Stimulated activated CD8-positive, alpha-beta memory T cell treated with anti-CD3 and anti-CD28 coated beads, Interleukin-15, amount 100 ng/mL, for 4 hours (primary cell): Measurements from ENCODE around the gene CNTN2.

Experiments used
- DNase-seq, 2 donors: peaks; one replicate each; pipeline ENCODE4 v3.0.0-alpha.2; 2020; ENCODE audit warnings: low read depth in 2 of 2

CNTN2 gene

DNA sequence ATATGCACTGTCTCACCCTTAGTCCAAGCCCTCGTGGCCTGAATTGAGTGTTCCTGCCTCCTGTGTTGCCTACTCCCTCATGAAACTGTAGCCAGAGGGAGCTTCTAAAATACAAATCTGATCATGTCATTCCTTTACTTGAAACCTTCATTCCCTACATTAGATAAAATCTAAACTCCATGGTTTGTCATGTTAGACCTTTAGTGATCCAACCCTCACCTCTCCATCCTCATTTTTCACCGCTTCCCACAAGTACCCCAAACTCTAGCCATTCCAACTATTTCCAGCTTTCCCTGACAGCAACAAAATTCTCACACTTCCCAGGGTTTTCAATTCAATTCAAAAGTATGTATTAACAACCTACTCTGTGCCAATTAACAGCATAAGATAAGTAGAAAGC is 18.3 kb upstream of the CNTN2 start:
- no peak for DNase-seq

- DNase-seq, result no peak
Measured at GRCh38 chr1:205025239-205025638, 17.8 kb upstream of the CNTN2 start.

DNA sequence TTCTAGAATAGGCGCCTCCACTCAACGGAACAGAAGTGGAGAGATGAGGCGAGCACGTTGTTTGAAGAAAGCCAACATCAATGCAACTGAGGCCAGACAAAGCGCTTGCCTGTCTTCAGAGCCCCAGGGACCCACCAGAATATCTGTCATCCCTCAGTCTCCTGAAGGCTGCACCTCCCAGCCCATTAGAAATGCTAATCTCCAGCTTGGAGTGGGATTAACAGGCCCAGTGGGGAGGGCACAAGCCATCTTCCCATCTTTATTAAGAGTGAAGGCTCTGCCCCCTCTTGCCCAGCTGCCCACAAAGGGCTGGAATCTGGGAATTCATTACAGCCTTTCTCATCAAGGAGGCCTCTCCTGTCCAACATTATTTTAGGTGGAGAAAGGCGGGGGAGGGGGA is 16.8 kb upstream of the CNTN2 start:
- no peak for DNase-seq

DNA sequence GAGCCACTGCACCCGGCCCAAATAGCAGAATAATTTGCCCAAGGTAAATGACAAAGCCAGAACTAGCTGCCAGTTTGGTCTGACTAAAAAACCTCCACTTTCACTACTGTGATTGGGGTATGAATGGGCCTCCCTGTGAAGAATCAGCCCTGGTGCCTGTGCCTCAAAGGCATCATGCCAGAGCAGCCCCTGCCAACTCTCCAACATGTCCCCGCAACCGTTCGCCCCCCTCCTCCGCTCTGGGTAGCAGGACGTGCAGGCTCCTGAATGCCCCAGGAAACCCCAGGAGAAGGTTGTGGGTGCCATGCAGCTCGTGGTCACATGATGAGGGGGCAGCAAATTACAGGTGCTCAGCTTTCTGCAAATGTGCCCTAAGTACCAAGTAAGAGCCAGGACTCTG is 14.6 kb upstream of the CNTN2 start:
- DNase-seq, result no peak

DNA sequence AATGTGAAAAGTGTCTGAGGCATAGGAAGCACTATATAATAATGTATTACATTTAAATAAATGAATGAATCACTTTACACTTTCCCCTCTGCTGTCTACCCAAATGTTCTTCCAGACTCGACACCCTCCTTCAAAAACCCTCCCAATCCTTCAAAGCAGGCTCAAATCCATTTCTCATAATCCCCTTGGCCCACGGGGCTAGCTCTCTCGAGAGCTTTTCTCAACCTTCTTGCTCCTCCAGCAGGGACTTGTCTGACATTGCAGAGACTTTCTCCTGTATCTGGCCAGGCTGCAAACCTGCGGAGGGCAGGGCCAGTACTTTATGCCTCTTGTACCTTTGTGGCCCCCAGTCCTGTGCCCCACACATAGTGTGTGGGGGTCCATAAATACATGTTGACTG is 14.1 kb upstream of the CNTN2 start:
- no peak for DNase-seq

- DNase-seq, result no peak
Measured at GRCh38 chr1:205030241-205030640, 12.8 kb upstream of the CNTN2 start.

DNA sequence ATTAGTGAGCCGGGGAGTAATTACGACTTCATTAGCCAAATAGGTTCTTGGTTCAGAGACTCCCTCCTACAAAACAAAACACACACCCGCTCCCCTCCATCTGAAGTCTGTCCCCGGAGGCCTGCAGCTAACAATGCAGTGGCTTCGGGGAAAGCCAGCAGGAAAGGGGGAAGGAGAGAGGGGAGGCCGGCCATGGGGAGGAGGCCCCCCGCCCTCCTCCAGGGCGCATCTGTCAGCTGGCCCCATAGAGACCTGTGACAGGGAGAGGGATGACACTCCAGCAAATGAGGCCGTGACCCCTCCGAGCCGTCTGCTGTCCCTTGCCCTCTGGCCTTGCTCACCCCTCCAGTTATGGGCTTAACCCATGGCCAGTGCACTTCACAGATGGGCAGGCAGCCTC is 12.1 kb upstream of the CNTN2 start:
- no peak for DNase-seq

DNA sequence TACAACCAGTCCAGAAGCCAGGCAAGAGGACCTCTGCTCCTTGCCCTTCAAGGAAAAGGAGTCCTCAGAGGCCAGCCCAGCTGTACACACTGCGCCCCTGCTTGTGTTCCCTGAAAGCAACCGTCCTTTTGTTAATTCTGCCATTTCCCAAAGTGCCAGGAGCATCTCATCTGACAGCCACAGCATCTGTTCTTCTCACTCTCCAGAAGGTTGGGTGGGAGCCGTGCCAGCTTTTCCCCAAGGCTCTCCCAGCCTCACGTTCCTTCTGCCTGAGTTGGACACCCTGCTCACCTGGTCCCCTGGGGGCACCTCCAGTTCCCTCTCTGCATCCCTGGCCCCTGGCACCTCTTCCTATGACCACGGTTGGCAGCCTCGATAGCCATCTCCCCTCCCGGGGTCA is 10.5 kb upstream of the CNTN2 start:
- no peak for DNase-seq

GRCh38 chr1:205037539-205037938 is 5.5 kb upstream of the CNTN2 start:
- DNase-seq, result no peak

GRCh38 chr1:205038132-205038786 is 4.8 kb upstream of the CNTN2 start:
- DNase-seq, result no peak

- no peak for DNase-seq
Measured at GRCh38 chr1:205041001-205041715, 1.9 kb upstream of the CNTN2 start.

- DNase-seq, result no peak
Measured at GRCh38 chr1:205041998-205042910, 758 bp upstream of the CNTN2 start.

- no peak for DNase-seq
Measured at GRCh38 chr1:205043866-205044265, 854 bp downstream of the CNTN2 start.

DNA sequence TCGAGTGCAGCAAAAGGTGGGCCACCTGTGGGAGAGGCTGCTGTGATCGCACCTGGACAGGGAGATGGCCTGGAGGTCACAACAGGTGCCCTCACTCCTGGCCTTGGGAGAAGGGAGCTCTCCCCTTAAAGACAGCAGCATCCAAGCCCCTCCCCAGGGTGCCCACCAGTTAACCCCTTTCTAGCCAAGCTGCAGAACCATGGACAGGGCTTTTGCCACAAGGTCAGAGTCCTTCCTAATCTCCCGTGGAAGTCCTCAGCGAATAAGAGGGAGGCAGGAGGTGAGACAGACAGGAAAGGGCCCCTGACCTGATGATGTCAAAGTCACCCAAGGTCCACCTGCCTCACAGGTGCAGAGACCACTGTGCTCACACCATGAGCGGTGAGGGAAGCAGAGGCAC is 1.7 kb downstream of the CNTN2 start:
- DNase-seq, result no peak

- DNase-seq, result no peak
Measured at GRCh38 chr1:205045146-205045545, 2.1 kb downstream of the CNTN2 start.

DNA sequence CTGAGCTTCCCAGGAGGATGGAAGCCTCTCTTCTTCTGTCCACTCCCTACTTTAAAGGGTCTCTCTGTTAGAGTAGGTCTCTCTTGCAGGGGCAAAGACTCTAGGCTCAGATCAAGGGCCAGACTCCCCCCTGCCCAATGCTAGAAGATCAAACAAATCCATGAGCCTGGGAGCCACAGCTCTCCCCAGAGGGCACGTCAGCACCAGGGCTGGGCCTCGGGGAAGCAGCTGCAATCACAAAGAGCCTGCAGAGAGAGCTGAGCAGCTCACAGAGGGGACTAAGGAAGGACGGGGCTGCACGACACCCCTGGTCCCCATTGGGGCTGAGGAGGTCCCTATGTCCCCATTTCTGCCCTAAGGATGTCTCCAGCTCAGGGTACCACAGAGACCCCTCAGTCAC is 3.9 kb downstream of the CNTN2 start:
- DNase-seq, result no peak

GRCh38 chr1:205047764-205048231 is 4.8 kb downstream of the CNTN2 start:
- no peak for DNase-seq

DNA sequence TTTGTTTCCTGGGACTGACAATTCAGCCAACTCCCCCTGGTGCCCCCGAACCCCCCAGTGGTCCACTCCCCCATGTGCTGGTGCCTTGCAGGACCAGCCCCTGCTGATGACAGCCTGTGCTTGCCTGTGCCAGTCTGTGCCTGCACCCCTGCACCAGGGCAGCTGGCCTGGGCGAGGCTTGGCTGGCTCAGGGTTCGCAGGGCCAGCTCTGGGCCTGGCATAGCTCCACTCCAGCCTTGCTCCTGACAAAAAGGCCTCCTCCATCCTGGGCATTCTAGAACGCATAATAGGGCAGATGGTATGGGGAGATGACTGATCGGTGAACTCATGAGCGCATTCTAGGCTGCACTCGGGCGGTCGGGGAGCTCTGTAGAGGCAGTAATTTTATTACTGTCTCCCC is 5.4 kb downstream of the CNTN2 start:
- DNase-seq, result no peak

DNA sequence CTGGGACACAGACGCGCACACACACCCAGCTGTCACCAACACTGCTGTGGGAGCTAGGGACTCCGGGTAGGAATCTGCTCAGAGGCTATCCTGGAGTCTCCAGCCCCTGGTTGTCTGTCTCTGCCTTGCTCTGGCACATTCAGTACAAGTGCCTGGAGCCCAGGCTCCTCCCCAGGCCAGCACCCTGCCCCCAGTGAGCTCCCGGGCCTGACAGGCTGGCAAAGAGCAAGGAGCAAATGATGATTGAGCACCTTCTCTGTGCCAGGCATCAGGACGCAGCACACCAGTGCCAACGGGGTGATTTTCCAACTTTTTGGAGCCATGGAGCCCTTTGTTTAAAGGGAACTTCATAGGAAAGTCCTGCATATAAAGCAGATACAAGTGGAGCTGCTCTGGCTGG is 6.5 kb downstream of the CNTN2 start:
- no peak for DNase-seq

DNA sequence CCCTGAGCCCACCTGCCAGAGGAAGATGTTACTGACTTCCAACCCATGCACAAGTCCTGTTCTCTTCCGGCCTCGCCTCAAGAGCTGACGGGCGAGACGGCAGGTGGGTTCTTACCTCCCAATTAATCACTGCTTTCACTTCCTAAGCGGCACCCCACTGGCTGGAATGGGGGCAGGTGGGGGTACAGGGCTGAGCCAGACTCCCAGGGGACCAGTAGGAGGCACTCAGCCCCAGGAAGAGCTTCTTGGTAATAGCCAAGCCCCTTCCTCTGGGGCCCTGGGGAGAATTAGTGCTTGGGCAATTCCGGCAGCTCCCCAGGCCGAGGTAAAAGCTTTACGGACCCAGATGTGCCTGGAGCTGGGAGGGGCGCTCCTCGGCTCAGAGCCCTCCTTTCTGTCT is 9.7 kb downstream of the CNTN2 start:
- no peak for DNase-seq

DNA sequence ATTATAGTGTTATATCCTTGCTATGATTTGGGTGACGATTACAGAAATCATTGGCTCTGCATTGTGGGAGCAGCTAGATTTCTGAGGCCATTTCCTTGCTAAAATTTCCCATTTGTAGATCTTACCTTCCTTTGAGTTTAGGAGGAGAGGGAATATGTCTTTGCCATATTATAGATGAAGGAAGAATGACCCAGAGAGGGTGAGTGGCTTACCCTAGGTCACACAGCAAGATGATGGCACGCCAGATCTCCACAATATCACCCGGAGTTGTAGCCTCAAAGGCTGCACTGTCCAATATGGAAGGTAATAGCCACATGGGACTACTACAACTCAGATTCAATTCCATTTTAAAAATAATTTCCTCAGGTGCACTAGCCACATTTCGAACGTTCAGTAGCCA is 10.3 kb downstream of the CNTN2 start:
- DNase-seq, result no peak

GRCh38 chr1:205054013-205054412 is 11.0 kb downstream of the CNTN2 start:
- no peak for DNase-seq

- no peak for DNase-seq
Measured at GRCh38 chr1:205056188-205056611, 13.2 kb downstream of the CNTN2 start.
